ENCODE data around the gene AFF3.

GRCh38 chr2:99938250-99938649 is 204.1 kb downstream of the AFF3 start:
- TF ChIP-seq CTCF (IDR thresholded peaks at IDR 0.05; ENCODE audit: extremely low read depth in 1 of 2, insufficient read depth in 1 of 2, low read depth in 1 of 2, low read length in 2 of 2), result no peak
- TF ChIP-seq EZH2 (IDR thresholded peaks at IDR 0.05; ENCODE audit: borderline replicate concordance, low read depth, low read length, severe bottlenecking), result no peak
- TF ChIP-seq POLR2A (IDR thresholded peaks at IDR 0.05; ENCODE audit: low read depth, low read length), result no peak
- TF ChIP-seq POLR2AphosphoS5 (IDR thresholded peaks at IDR 0.05; ENCODE audit: insufficient read depth, low read depth, low read length), result no peak
- no peak for TF ChIP-seq MAX (IDR thresholded peaks at IDR 0.05; ENCODE audit: insufficient read depth, insufficient read length)
- TF ChIP-seq MYC (IDR thresholded peaks at IDR 0.05; ENCODE audit: low read depth, low read length), result no peak
